ENCODE results near the gene IMPA2. TPM values are rescaled to one million over a fixed set of nuclear protein-coding genes. Genes with fewer than 3 reads are reported as not detected.
A peak's percentile ranks its signal among the peaks of the same experiment; 100 is the strongest.

The IMPA2 gene
- total and polyA plus RNA-seq, 2 of the 13 experiments (the other 11 are each of a cell fraction or from before 2014, with no cell fraction given), result 37.8 to 71.8 TPM

DNA sequence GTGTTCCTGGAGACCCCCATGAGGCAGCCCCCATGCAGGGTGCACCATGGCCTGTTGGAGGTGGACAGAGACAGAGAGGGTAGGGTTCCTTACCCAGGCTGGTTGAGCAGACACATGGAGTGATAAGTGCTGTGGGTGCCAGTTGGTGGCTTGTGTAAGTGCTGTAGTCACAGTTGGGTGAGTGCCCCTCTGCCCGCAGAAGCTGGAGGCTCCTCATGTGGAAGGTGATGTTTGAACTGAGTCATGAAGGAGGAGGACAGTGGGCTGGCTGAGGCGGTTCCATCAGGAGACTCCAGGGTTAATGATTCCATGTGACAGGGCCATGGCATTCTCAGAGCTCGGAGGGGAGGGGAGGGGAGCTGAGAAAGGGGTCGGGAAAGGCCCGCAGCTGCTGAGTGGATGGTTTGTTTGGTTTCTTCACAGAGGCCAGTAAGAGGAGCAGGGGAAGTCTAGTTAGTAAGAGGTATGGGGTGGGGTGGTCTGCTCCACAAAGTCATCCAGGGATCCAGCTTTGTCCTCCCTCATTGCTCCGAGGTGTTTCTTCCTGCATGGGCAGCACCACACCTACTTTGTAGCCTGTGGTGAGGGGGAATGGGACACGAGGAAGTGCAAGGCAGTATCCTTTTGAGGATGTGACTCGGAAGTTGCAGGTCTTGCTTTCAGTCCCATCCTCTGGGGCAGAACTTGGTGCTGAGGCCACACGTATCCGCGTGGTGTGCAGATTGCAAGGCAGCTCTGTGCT is 13.6 kb downstream of the IMPA2 start (continued):
- TF ChIP-seq, protein P1, sequence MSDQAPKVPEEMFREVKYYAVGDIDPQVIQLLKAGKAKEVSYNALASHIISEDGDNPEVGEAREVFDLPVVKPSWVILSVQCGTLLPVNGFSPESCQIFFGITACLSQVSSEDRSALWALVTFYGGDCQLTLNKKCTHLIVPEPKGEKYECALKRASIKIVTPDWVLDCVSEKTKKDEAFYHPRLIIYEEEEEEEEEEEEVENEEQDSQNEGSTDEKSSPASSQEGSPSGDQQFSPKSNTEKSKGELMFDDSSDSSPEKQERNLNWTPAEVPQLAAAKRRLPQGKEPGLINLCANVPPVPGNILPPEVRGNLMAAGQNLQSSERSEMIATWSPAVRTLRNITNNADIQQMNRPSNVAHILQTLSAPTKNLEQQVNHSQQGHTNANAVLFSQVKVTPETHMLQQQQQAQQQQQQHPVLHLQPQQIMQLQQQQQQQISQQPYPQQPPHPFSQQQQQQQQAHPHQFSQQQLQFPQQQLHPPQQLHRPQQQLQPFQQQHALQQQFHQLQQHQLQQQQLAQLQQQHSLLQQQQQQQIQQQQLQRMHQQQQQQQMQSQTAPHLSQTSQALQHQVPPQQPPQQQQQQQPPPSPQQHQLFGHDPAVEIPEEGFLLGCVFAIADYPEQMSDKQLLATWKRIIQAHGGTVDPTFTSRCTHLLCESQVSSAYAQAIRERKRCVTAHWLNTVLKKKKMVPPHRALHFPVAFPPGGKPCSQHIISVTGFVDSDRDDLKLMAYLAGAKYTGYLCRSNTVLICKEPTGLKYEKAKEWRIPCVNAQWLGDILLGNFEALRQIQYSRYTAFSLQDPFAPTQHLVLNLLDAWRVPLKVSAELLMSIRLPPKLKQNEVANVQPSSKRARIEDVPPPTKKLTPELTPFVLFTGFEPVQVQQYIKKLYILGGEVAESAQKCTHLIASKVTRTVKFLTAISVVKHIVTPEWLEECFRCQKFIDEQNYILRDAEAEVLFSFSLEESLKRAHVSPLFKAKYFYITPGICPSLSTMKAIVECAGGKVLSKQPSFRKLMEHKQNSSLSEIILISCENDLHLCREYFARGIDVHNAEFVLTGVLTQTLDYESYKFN (CRISPR knock-in tag; conservative IDR thresholded peaks at IDR 0.05), result peak; percentile 40; the same call in 1 of the 2 replicates
- TF ChIP-seq ZNF800 (CRISPR knock-in tag; IDR thresholded peaks at IDR 0.05), result no peak
- TF ChIP-seq, protein P2, sequence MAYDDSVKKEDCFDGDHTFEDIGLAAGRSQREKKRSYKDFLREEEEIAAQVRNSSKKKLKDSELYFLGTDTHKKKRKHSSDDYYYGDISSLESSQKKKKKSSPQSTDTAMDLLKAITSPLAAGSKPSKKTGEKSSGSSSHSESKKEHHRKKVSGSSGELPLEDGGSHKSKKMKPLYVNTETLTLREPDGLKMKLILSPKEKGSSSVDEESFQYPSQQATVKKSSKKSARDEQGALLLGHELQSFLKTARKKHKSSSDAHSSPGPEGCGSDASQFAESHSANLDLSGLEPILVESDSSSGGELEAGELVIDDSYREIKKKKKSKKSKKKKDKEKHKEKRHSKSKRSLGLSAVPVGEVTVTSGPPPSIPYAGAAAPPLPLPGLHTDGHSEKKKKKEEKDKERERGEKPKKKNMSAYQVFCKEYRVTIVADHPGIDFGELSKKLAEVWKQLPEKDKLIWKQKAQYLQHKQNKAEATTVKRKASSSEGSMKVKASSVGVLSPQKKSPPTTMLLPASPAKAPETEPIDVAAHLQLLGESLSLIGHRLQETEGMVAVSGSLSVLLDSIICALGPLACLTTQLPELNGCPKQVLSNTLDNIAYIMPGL (CRISPR knock-in tag; IDR thresholded peaks at IDR 0.05; ENCODE audit: borderline replicate concordance in 1 of 2, low read depth in 1 of 2), result 0 out of 4 replicates have a peak, but pooled peaks of 1 of the 2 experiments have one; percentile 26
- no peak for TF ChIP-seq HDAC6 (IDR thresholded peaks at IDR 0.05; ENCODE audit: low read depth, low read length)
- TF ChIP-seq CENPBD1 (CRISPR knock-in tag; IDR thresholded peaks at IDR 0.05; ENCODE audit: borderline replicate concordance, low read depth), result no peak
- TF ChIP-seq, protein P3, sequence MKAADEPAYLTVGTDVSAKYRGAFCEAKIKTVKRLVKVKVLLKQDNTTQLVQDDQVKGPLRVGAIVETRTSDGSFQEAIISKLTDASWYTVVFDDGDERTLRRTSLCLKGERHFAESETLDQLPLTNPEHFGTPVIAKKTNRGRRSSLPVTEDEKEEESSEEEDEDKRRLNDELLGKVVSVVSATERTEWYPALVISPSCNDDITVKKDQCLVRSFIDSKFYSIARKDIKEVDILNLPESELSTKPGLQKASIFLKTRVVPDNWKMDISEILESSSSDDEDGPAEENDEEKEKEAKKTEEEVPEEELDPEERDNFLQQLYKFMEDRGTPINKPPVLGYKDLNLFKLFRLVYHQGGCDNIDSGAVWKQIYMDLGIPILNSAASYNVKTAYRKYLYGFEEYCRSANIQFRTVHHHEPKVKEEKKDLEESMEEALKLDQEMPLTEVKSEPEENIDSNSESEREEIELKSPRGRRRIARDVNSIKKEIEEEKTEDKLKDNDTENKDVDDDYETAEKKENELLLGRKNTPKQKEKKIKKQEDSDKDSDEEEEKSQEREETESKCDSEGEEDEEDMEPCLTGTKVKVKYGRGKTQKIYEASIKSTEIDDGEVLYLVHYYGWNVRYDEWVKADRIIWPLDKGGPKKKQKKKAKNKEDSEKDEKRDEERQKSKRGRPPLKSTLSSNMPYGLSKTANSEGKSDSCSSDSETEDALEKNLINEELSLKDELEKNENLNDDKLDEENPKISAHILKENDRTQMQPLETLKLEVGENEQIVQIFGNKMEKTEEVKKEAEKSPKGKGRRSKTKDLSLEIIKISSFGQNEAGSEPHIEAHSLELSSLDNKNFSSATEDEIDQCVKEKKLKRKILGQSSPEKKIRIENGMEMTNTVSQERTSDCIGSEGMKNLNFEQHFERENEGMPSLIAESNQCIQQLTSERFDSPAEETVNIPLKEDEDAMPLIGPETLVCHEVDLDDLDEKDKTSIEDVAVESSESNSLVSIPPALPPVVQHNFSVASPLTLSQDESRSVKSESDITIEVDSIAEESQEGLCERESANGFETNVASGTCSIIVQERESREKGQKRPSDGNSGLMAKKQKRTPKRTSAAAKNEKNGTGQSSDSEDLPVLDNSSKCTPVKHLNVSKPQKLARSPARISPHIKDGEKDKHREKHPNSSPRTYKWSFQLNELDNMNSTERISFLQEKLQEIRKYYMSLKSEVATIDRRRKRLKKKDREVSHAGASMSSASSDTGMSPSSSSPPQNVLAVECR (CRISPR knock-in tag; IDR thresholded peaks at IDR 0.05; ENCODE audit: borderline replicate concordance), result 0 out of 2 replicates have a peak, but pooled peaks have one; percentile 49
- TF ChIP-seq ZNF644 (CRISPR knock-in tag; IDR thresholded peaks at IDR 0.05; ENCODE audit: low read depth), result no peak
- TF ChIP-seq FOXP1 (IDR thresholded peaks at IDR 0.05), result no peak
- no peak for TF ChIP-seq FOXP1 (CRISPR knock-in tag; IDR thresholded peaks at IDR 0.05)
- TF ChIP-seq ZBTB2 (CRISPR knock-in tag; IDR thresholded peaks at IDR 0.05; ENCODE audit: low read depth), result no peak
- peak; percentile 41; the same call in 1 of the 2 replicates for TF ChIP-seq CHD4 (IDR thresholded peaks at IDR 0.05; ENCODE audit: borderline replicate concordance, low read length)
- TF ChIP-seq ZNF501 (CRISPR knock-in tag; IDR thresholded peaks at IDR 0.05), result 0 out of 2 replicates have a peak, but pooled peaks have one; percentile 50
- 0 out of 2 replicates have a peak, but pooled peaks have one; percentile 56 for TF ChIP-seq HNRNPL (IDR thresholded peaks at IDR 0.05; ENCODE audit: low read depth, low read length)
- TF ChIP-seq POLR2AphosphoS2 (IDR thresholded peaks at IDR 0.05; ENCODE audit: low read depth, low read length), result no peak

Data from HepG2 (cell line).